ENCODE measurements around the gene ENTPD5. TPM values are rescaled to one million over a fixed set of nuclear protein-coding genes. Genes with fewer than 3 reads are reported as not detected.

Gene ENTPD5
- 10 to 100 TPM in 2 of 4 donors, 1 to 10 TPM in 2; 8.1 to 12.6 (median 10.0) TPM for total RNA-seq

- WGBS, 2 donors = 0 to 1% methylated on average over 32 to 43 of the region's 93 CpGs
- Histone ChIP-seq H3K36me3 (no peaks in the 10 kb centered on the region), H3K4me3 (replicated peaks in 1 of 3) (peak within 1 kb of the TSS; percentile 58 to 96 (median 89)), H3K27me3 (no peaks in the 10 kb centered on the region), H3K4me1 (peaks cover 4 to 12% of the 10 kb centered on the region in 2 donors), H3K9me3 (no peaks in the 10 kb centered on the region), H3K27ac (peak within 1 kb of the TSS; percentile 89 to 91 (median 90))
- TF ChIP-seq POLR2A (IDR thresholded peaks at IDR 0.05) = peak; percentile 79 to 98
- TF ChIP-seq CTCF (IDR thresholded peaks at IDR 0.05) = peak in 3 of 6 experiments; percentile 1 to 14 (median 5)
- intact Hi-C loops (cut with DNase I) = no loop called here
- DNase-seq = peak; percentile 82 to 84
Observed at GRCh38 chr14:74018586-74019407, at the start of gene ENTPD5, which contains the start of gene BBOF1. Gene ENTPD5 (minus strand): TSS chr14:74019288. CDS start chr14:73988102, 31,186 bp downstream. Gene BBOF1 (plus strand): TSS chr14:74019349. CDS start chr14:74019479, 130 bp downstream.

GRCh38 chr14:74065746-74066575, 46.9 kb upstream of the ENTPD5 start:
- H3K27ac ChIP-seq = no peak overlapping the region
- H3K27me3 ChIP-seq = no peaks in the 10 kb centered on the region
- TF ChIP-seq POLR2A (IDR thresholded peaks at IDR 0.05) = no peak
- no peak for TF ChIP-seq CTCF (IDR thresholded peaks at IDR 0.05)
- H3K36me3 ChIP-seq = peaks cover 40 to 42% of the 10 kb centered on the region in 2 donors
- intact Hi-C loops (cut with DNase I) = no loop called here
- H3K9me3 ChIP-seq = no peaks in the 10 kb centered on the region
- 83 to 92% methylated on average over 3 of the region's 3 CpGs for WGBS, 2 donors
- H3K4me3 ChIP-seq (replicated peaks in 1 of 3) = no peak overlapping the region
- DNase-seq = no peak
- H3K4me1 ChIP-seq = no peaks in the 10 kb centered on the region

- H3K27ac ChIP-seq = no peak overlapping the region
- WGBS, 2 donors = 93 to 96% methylated on average over 3 of the region's 3 CpGs
- TF ChIP-seq POLR2A (IDR thresholded peaks at IDR 0.05) = no peak
- no peak for TF ChIP-seq CTCF (IDR thresholded peaks at IDR 0.05)
- no peaks in the 10 kb centered on the region for H3K4me1 ChIP-seq
- H3K36me3 ChIP-seq = peaks cover 49 to 50% of the 10 kb centered on the region in 2 donors
- H3K4me3 ChIP-seq (replicated peaks in 1 of 3) = no peak overlapping the region
- intact Hi-C loops (cut with DNase I) = no loop called here
- H3K27me3 ChIP-seq = no peaks in the 10 kb centered on the region
- DNase-seq = no peak
- H3K9me3 ChIP-seq = no peaks in the 10 kb centered on the region
Observed at GRCh38 chr14:74064883-74065282, 45.8 kb upstream of the ENTPD5 start.

- no peak overlapping the region for H3K4me3 ChIP-seq (replicated peaks in 1 of 3)
- no peaks in the 10 kb centered on the region for H3K27me3 ChIP-seq
- H3K9me3 ChIP-seq = no peaks in the 10 kb centered on the region
- H3K27ac ChIP-seq = no peak overlapping the region
- H3K36me3 ChIP-seq = peaks cover 51 to 55% of the 10 kb centered on the region in 2 donors
- H3K4me1 ChIP-seq = no peaks in the 10 kb centered on the region
- no peak for TF ChIP-seq POLR2A (IDR thresholded peaks at IDR 0.05)
- TF ChIP-seq CTCF (IDR thresholded peaks at IDR 0.05) = no peak
- DNase-seq = no peak
- intact Hi-C loops (cut with DNase I) = no loop called here
Observed at GRCh38 chr14:74064426-74064825, 45.3 kb upstream of the ENTPD5 start.

Measured in thyroid gland (tissue), 4 donors.